HG03095 (cell line): ENCODE results near the gene SERINC5.

Source experiments
- ATAC-seq: cut with Tn5 transposase; IDR thresholded peaks from one replicate; pipeline ENCODE4 v1.9.1; 2021; ENCODE audit warnings: moderate library complexity; ENCODE audit not compliant: unreplicated experiment

SERINC5 gene

GRCh38 chr5:80230269-80230992 lies 25.4 kb downstream of the SERINC5 start:
- no peak for ATAC-seq

GRCh38 chr5:80229902-80230255 lies 26.0 kb downstream of the SERINC5 start:
- no peak for ATAC-seq

- ATAC-seq: no peak
Measured at GRCh38 chr5:80227979-80228596, 27.8 kb downstream of the SERINC5 start.

GRCh38 chr5:80225934-80226326 lies 29.9 kb downstream of the SERINC5 start:
- no peak for ATAC-seq

- no peak for ATAC-seq
Measured at GRCh38 chr5:80225189-80225933, 30.5 kb downstream of the SERINC5 start.

- ATAC-seq: no peak
Measured at GRCh38 chr5:80223561-80223960, 32.3 kb downstream of the SERINC5 start.

- no peak for ATAC-seq
Measured at GRCh38 chr5:80220245-80220897, 35.5 kb downstream of the SERINC5 start.

- no peak for ATAC-seq
Measured at GRCh38 chr5:80219391-80219790, 36.5 kb downstream of the SERINC5 start.

GRCh38 chr5:80217667-80218066 lies 38.2 kb downstream of the SERINC5 start:
- ATAC-seq: no peak

GRCh38 chr5:80216753-80217596 lies 38.9 kb downstream of the SERINC5 start:
- no peak for ATAC-seq

GRCh38 chr5:80216096-80216495 lies 39.8 kb downstream of the SERINC5 start:
- ATAC-seq: no peak

- no peak for ATAC-seq
Measured at GRCh38 chr5:80215523-80215922, 40.3 kb downstream of the SERINC5 start.

GRCh38 chr5:80213466-80213865 lies 42.4 kb downstream of the SERINC5 start:
- ATAC-seq: no peak

- ATAC-seq: no peak
Measured at GRCh38 chr5:80212171-80212667, 43.6 kb downstream of the SERINC5 start.

- ATAC-seq: no peak
Measured at GRCh38 chr5:80211327-80211726, 44.5 kb downstream of the SERINC5 start.

GRCh38 chr5:80210014-80210413 lies 45.8 kb downstream of the SERINC5 start:
- no peak for ATAC-seq

GRCh38 chr5:80208381-80208780 lies 47.5 kb downstream of the SERINC5 start:
- ATAC-seq: no peak

- ATAC-seq: no peak
Measured at GRCh38 chr5:80207832-80208231, 48.0 kb downstream of the SERINC5 start.

GRCh38 chr5:80206282-80206681 lies 49.6 kb downstream of the SERINC5 start:
- ATAC-seq: no peak

- no peak for ATAC-seq
Measured at GRCh38 chr5:80205846-80206245, 50.0 kb downstream of the SERINC5 start.
